Choroid plexus epithelial cell (primary cell): Measurements from ENCODE around the gene DYNLL1.

ENCODE experiments used
- DNase-seq: peaks from one replicate; pipeline ENCODE4 v3.0.0-alpha.2; 2010; ENCODE audit warnings: low read depth
- H3K4me3 ChIP-seq: 2 replicates; pipeline ENCODE4 v1.5.1; 2011; ENCODE audit warnings: low read depth, mild to moderate bottlenecking, control low read depth, low read length, moderate library complexity
- TF ChIP-seq, protein P1 (sequence below): conservative IDR thresholded peaks from 2 replicates; pipeline ENCODE4 v1.5.1; 2011; ENCODE audit warnings: low read depth, mild to moderate bottlenecking, control low read depth, inconsistent platforms, low read length, moderate library complexity

The DYNLL1 gene

DNA sequence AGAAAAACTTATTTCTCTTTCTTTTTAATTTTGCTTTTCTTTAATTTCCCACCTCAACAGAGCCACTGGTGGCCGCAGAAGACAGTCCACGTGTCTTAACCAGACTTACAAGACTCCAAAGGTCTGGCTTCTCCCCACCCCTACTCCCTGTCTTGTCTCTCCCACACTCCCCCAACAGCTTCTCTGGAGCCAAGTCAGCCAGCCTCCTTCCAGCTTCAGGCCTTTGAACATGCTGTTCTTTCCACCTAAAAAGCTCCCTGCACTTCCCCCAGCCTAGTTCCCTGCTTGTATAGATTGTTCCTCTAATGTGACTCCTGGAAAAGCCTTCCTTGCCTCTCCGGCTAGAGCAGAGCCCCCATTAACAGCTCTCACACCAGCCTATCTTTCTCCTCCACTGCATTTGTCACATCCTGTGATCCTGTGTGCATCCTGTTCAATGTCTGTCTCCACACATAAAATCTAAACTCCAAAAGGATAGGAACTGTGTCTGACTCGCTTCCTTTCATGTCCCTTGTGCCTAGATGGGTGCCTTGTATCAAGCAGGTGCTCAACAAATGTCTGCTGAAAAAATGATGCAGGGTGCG is 7.8 kb upstream of the DYNLL1 start:
- no peak overlapping the region for H3K4me3 ChIP-seq
- no peak for DNase-seq
- TF ChIP-seq, protein P1, sequence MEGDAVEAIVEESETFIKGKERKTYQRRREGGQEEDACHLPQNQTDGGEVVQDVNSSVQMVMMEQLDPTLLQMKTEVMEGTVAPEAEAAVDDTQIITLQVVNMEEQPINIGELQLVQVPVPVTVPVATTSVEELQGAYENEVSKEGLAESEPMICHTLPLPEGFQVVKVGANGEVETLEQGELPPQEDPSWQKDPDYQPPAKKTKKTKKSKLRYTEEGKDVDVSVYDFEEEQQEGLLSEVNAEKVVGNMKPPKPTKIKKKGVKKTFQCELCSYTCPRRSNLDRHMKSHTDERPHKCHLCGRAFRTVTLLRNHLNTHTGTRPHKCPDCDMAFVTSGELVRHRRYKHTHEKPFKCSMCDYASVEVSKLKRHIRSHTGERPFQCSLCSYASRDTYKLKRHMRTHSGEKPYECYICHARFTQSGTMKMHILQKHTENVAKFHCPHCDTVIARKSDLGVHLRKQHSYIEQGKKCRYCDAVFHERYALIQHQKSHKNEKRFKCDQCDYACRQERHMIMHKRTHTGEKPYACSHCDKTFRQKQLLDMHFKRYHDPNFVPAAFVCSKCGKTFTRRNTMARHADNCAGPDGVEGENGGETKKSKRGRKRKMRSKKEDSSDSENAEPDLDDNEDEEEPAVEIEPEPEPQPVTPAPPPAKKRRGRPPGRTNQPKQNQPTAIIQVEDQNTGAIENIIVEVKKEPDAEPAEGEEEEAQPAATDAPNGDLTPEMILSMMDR: no peak

DNA sequence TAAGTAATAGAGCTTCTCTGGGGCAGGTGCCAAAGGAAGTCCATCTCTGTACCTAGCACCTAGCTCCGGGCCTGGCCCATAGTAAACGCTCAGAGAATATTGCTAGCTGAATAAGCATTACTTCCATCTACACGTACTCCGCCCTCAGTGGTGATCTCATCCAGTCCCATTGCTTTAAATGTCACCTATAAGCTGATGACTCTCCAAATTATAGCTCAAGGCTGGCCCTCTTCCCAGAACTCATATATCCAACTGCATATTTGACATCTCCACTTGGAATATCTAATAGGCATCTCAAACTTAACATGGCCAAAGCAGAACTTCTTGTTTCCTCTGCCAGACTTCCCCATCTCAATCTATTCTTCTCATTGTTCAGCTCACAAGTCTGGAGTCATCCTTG is 6.9 kb upstream of the DYNLL1 start:
- no peak for DNase-seq
- TF ChIP-seq, protein P1: no peak
- no peak overlapping the region for H3K4me3 ChIP-seq

- no peak overlapping the region for H3K4me3 ChIP-seq
- DNase-seq: no peak
- TF ChIP-seq, protein P1: no peak
These were observed 5.6 kb upstream of the DYNLL1 start for GRCh38 chr12:120490325-120490724.

- no peak overlapping the region for H3K4me3 ChIP-seq
- TF ChIP-seq, protein P1: no peak
- no peak for DNase-seq
These were observed 4.9 kb upstream of the DYNLL1 start for GRCh38 chr12:120490833-120491512.

DNA sequence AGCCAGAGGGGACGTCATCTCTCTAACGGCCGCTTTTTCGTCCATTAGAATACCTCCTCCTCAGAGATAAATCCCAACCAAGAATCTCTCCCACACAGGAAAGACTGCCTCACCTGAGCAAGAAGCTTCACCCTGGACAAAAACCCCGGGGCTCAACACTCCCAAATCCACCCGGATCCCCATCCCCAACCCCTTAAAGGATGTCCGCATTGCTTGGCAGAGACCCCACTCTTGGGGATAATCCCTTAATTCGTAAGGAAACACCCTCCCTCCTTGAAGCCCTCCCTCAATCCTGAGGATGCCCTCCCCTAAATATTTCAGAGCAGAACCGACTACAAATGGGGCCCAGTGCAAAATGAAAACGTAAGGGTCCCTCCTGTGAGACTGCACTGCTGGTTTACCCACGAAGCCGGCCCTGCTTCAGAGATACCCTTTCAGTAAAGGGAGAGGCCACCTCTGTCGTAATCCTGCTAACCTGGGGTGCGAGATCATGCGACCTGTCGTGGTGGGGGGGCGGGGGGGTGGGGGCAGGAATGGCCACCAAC is 655 bp upstream of the DYNLL1 start:
- peak overlapping the region; percentile 92 for H3K4me3 ChIP-seq
- TF ChIP-seq, protein P1: no peak
- DNase-seq: peak; percentile 11

GRCh38 chr12:120496413-120497340 is 764 bp downstream of the DYNLL1 start:
- H3K4me3 ChIP-seq: peak overlapping the region; percentile 92
- TF ChIP-seq, protein P1: no peak
- peak; percentile 62 for DNase-seq
